Colonic mucosa (tissue), 4 donors: ENCODE measurements around the gene HHAT. TPM values are rescaled to one million over a fixed set of nuclear protein-coding genes. Genes with fewer than 3 reads are reported as not detected.

Experiments
- DNase-seq: peaks from one replicate; pipeline ENCODE4 v3.0.0-alpha.2; 2020
- H3K27ac ChIP-seq: fragments of 200-600 bp; one replicate; pipeline ENCODE4 v1.8.0; 2021
- H3K27me3 ChIP-seq: fragments of 200-600 bp; one replicate; pipeline ENCODE4 v1.8.0; 2021
- H3K36me3 ChIP-seq: fragments of 200-600 bp; one replicate; pipeline ENCODE4 v1.8.0; 2021
- H3K4me1 ChIP-seq: fragments of 200-600 bp; one replicate; pipeline ENCODE4 v1.8.0; 2021; ENCODE audit warnings: mild to moderate bottlenecking
- H3K4me3 ChIP-seq: fragments of 200-600 bp; one replicate; pipeline ENCODE4 v1.8.0; 2021
- H3K9ac ChIP-seq, 2 donors: one replicate each; pipeline ENCODE4 v1.7.0; 2013; ENCODE audit warnings: control low read depth in 2 of 2, low read depth in 2 of 2, low read length in 2 of 2
- H3K9me3 ChIP-seq: fragments of 200-600 bp; one replicate; pipeline ENCODE4 v1.8.0; 2021
- CTCF ChIP-seq: fragments of 200-600 bp; IDR thresholded peaks from one replicate; pipeline ENCODE4 v1.8.0; 2022; ENCODE audit warnings: antibody characterized with exemption, mild to moderate bottlenecking
- intact Hi-C: fragments of 100-400 bp; cut with DNase I; formaldehyde crosslinking; loops from one replicate; pipeline ENCODE4 v1.14.1; 2022
- total RNA-seq, 2 donors: library from RNA; stranded (reverse); fragmentation: NEBNext Ultra II Directional in 1 of 2; extraction: Animal tissue kit (Norgen Biotek cat#: 25700) in 1 of 2; gene quantifications; one replicate each; pipeline ENCODE4 v1.2.1, GENCODE V29; 2021
- donor health status: healthy.
- donor health status: DM: no; HTN: no; CAD: no.
- donor health status: DM: no; HTN: no; CAD: no.

The HHAT gene
- total RNA-seq, 2 donors from 2014 or later, result 3.2 to 4.9 TPM

- Histone ChIP-seq H3K4me1 (no peaks in the 10 kb centered on the region), H3K9ac (no peak overlapping the region), H3K9me3 (no peaks in the 10 kb centered on the region), H3K4me3 (no peak overlapping the region), H3K36me3 (no peaks in the 10 kb centered on the region), H3K27me3 (no peaks in the 10 kb centered on the region), H3K27ac (no peak overlapping the region)
- TF ChIP-seq CTCF, result no peak
- no peak for DNase-seq
- intact Hi-C loops, result no loop called here
Observed at GRCh38 chr1:210676539-210676938, 347.8 kb downstream of the HHAT start.

GRCh38 chr1:210677533-210677932, 348.8 kb downstream of the HHAT start:
- no peaks in the 10 kb centered on the region for H3K4me1 ChIP-seq
- no peak overlapping the region for H3K4me3 ChIP-seq
- TF ChIP-seq CTCF, result no peak
- H3K9ac ChIP-seq, result no peak overlapping the region
- intact Hi-C loops, result no loop called here
- no peaks in the 10 kb centered on the region for H3K36me3 ChIP-seq
- no peaks in the 10 kb centered on the region for H3K27me3 ChIP-seq
- no peak overlapping the region for H3K27ac ChIP-seq
- no peaks in the 10 kb centered on the region for H3K9me3 ChIP-seq
- no peak for DNase-seq

GRCh38 chr1:210678306-210678705, 349.6 kb downstream of the HHAT start:
- no peak overlapping the region for H3K9ac ChIP-seq
- TF ChIP-seq CTCF, result no peak
- no peaks in the 10 kb centered on the region for H3K27me3 ChIP-seq
- H3K4me3 ChIP-seq, result no peak overlapping the region
- H3K36me3 ChIP-seq, result no peaks in the 10 kb centered on the region
- H3K4me1 ChIP-seq, result no peaks in the 10 kb centered on the region
- no peak overlapping the region for H3K27ac ChIP-seq
- no peak for DNase-seq
- H3K9me3 ChIP-seq, result no peaks in the 10 kb centered on the region
- intact Hi-C loops, result no loop called here

- H3K4me3 ChIP-seq, result no peak overlapping the region
- H3K36me3 ChIP-seq, result no peaks in the 10 kb centered on the region
- no peak overlapping the region for H3K27ac ChIP-seq
- no peaks in the 10 kb centered on the region for H3K27me3 ChIP-seq
- H3K4me1 ChIP-seq, result no peaks in the 10 kb centered on the region
- intact Hi-C loops, result no loop called here
- no peak for TF ChIP-seq CTCF
- no peak for DNase-seq
- H3K9me3 ChIP-seq, result no peaks in the 10 kb centered on the region
- no peak overlapping the region for H3K9ac ChIP-seq
Observed at GRCh38 chr1:210681158-210681557, 352.5 kb downstream of the HHAT start.

- Histone ChIP-seq H3K4me1 (no peaks in the 10 kb centered on the region), H3K9me3 (no peaks in the 10 kb centered on the region), H3K9ac (no peak overlapping the region), H3K27me3 (no peaks in the 10 kb centered on the region), H3K4me3 (no peak overlapping the region), H3K27ac (no peak overlapping the region), H3K36me3 (no peaks in the 10 kb centered on the region)
- no peak for DNase-seq
- intact Hi-C loops, result no loop called here
- TF ChIP-seq CTCF, result no peak
Observed at GRCh38 chr1:210683403-210684047, 354.8 kb downstream of the HHAT start.
